Adrenal gland (tissue), 12 donors: ENCODE data around the gene PLAAT2. TPM values are rescaled to one million over a fixed set of nuclear protein-coding genes. Genes with fewer than 3 reads are reported as not detected.

Source experiments
- DNase-seq, 7 donors: peaks; one replicate each; pipeline ENCODE4 v3.0.0-alpha.2; 2019 to 2020
- H3K27ac ChIP-seq, 5 donors: fragments of 200-600 bp; sonication (generic) in 4 of 5; 1 replicate in 3 of 5; 2 replicates in 2 of 5; pipeline versions ENCODE4 v1.5.1 to v1.8.0; 2016 to 2020; ENCODE audit warnings: mild to moderate bottlenecking in 1 of 5
- H3K27me3 ChIP-seq: fragments of 200-600 bp; 2 replicates; pipeline ENCODE4 v1.8.0; 2021
- H3K36me3 ChIP-seq, 2 donors: fragments of 200-600 bp; replicated peaks in 1 of 2; 1 replicate in 1 of 2; 2 replicates in 1 of 2; pipeline versions ENCODE4 v1.5.1 to v1.8.0; 2018 to 2022
- H3K4me1 ChIP-seq, 2 donors: fragments of 200-600 bp; replicated peaks in 1 of 2; 1 replicate in 1 of 2; 2 replicates in 1 of 2; pipeline versions ENCODE4 v1.5.1 to v1.8.0; 2018 to 2021
- H3K4me3 ChIP-seq, 4 donors: fragments of 200-600 bp; sonication (generic) in 3 of 4; one replicate each; pipeline ENCODE4 v1.5.1; 2016 to 2018
- H3K9me3 ChIP-seq, 3 donors: fragments of 200-600 bp; sonication (generic) in 1 of 3; replicated peaks in 1 of 3; 1 replicate in 2 of 3; 2 replicates in 1 of 3; pipeline versions ENCODE4 v1.5.1 to v1.8.0; 2016 to 2021
- POLR2A ChIP-seq, 2 donors: fragments of 450-650 bp; IDR thresholded peaks; one replicate each; pipeline ENCODE4 v1.6.1; 2017; ENCODE audit warnings: antibody characterized with exemption in 2 of 2, mild to moderate bottlenecking in 2 of 2, moderate library complexity in 1 of 2
- WGBS, 4 donors: extraction: QIAGEN DNeasy Blood & Tissue Kit in 2 of 4; methylation state at CpG; one replicate each; pipeline versions ENCODE4 v1.1.5 to v1.1.7; 2013 to 2017; 5-methylcytosine and 5-hydroxymethylcytosine counted together
- intact Hi-C, 2 donors: fragments of 100-400 bp; cut with DNase I; formaldehyde crosslinking; loops; one replicate each; pipeline versions ENCODE4 v1.14.1 to v1.15.0; 2022 to 2023
- polyA plus RNA-seq, 3 donors: library from polyadenylated mRNA; stranded (reverse); fragments of 200-250 nt in 2 of 3; fragments of 350-450 nt in 1 of 3; fragmentation: Illumina TruSeq in 1 of 3; extraction: RNeasy Lipid Tissue Mini Kit (QIAGEN cat#74804) in 1 of 3; gene quantifications; one replicate each; pipeline ENCODE4 v1.2.3, GENCODE V29; 2013 to 2014
- total RNA-seq, 9 donors: library from RNA; depleted of rRNA in 4 of 9; stranded (reverse); fragments of >200 nt in 4 of 9; fragments of 120-200 nt in 1 of 9; fragmentation: NEBNext Ultra II Directional in 1 of 9; extraction: Animal tissue kit (Norgen Biotek cat#: 25700) in 1 of 9; gene quantifications; one replicate each; pipeline versions ENCODE4 v1.1.0 to v1.2.4, GENCODE V29; 2013 to 2023
- TF ChIP-seq, protein P1 (sequence below), 6 experiments: fragments of 450-650 bp in 4 of 6; fragments of 200-600 bp in 2 of 6; sonication (generic) in 1 of 6; IDR thresholded peaks; 1 replicate in 5 of 6; 2 replicates in 1 of 6; pipeline versions ENCODE4 v1.5.1 to v1.8.0; 2016 to 2021; ENCODE audit warnings: antibody characterized with exemption in 6 of 6, mild to moderate bottlenecking in 2 of 6, moderate library complexity in 1 of 6
- donor health status: healthy with polysubstance abuse.
- donor health status: Bipolar disorder and iron deficiency.
- donor health status: DM: yes; HTN: yes; CAD: no.
- donor health status: DM: no; HTN: no; CAD: no.
- donor health status: DM: no; HTN: no; CAD: no.
- donor health status: DM: yes; HTN: yes; CAD: no.

Gene PLAAT2
- total and polyA plus RNA-seq, 12 donors = 0.17 to 0.30 TPM; not detected in 10

DNA sequence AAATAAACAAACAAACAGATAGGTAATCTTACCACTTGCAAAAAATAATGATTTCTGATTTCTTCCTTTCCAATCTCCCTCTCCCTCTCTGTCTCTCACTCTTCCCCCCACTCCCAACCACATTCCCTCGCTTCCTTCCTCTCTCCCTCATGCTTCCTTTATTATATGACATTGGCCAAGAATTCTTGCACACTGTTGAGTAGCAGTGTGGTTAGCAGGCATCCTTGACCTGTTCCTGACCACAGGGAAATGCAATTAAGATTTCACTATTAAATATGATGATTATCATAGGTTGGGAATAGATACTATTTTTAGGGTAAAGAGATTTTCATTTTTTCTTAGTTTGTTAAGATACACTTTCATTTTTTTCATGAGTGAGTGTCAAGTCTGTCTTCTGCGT lies 41.3 kb downstream of the PLAAT2 start:
- Histone ChIP-seq H3K27ac (no peak overlapping the region), H3K4me1 (no peaks in the 10 kb centered on the region)
- WGBS, 4 donors = 81 to 93% (median 83%) methylated on average over 2 of the region's 2 CpGs

DNA sequence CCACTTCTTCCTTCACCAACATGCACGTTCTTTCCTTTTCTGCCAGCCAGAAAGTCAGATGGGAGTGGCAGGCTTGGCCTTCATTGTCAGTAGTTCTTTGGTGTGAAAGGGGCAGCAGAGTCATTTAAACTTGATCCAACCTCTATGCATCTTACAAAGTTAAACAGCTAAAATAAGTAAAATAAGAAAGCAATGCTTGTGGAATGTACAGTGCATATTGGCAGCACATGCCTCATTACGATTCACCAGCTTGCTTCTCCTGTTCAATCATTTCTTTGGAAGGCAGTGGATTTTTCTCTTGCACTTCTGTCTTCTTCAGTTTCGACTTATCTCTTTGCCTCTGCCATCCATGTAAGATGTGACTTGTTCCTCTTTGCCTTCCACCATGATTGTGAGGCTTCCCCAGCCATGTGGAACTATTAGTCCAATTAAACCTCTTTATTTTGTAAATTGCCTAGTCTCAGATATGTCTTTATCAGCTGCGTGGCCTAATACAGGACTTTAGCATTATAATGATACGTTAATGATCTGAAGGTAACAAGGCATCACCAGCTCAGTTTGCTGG lies 42.5 kb downstream of the PLAAT2 start:
- Histone ChIP-seq H3K36me3 (no peaks in the 10 kb centered on the region), H3K9me3 (no peaks in the 10 kb centered on the region), H3K27me3 (no peaks in the 10 kb centered on the region), H3K27ac (no peak overlapping the region), H3K4me1 (no peaks in the 10 kb centered on the region), H3K4me3 (no peak overlapping the region)
- TF ChIP-seq POLR2A (IDR thresholded peaks at IDR 0.05) = no peak
- TF ChIP-seq, protein P1, sequence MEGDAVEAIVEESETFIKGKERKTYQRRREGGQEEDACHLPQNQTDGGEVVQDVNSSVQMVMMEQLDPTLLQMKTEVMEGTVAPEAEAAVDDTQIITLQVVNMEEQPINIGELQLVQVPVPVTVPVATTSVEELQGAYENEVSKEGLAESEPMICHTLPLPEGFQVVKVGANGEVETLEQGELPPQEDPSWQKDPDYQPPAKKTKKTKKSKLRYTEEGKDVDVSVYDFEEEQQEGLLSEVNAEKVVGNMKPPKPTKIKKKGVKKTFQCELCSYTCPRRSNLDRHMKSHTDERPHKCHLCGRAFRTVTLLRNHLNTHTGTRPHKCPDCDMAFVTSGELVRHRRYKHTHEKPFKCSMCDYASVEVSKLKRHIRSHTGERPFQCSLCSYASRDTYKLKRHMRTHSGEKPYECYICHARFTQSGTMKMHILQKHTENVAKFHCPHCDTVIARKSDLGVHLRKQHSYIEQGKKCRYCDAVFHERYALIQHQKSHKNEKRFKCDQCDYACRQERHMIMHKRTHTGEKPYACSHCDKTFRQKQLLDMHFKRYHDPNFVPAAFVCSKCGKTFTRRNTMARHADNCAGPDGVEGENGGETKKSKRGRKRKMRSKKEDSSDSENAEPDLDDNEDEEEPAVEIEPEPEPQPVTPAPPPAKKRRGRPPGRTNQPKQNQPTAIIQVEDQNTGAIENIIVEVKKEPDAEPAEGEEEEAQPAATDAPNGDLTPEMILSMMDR (IDR thresholded peaks at IDR 0.05) = no peak
- intact Hi-C loops = no loop called here
- 81 to 84% (median 82%) methylated on average over 5 of the region's 5 CpGs for WGBS, 4 donors
- no peak for DNase-seq

More for the DNA sequence above, 41.3 kb downstream of the PLAAT2 start:
- H3K9me3 ChIP-seq = no peaks in the 10 kb centered on the region
- H3K36me3 ChIP-seq = no peaks in the 10 kb centered on the region
- intact Hi-C loops = no loop called here
- no peaks in the 10 kb centered on the region for H3K27me3 ChIP-seq
- no peak for TF ChIP-seq POLR2A (IDR thresholded peaks at IDR 0.05)
- TF ChIP-seq, protein P1 (IDR thresholded peaks at IDR 0.05) = no peak
- no peak overlapping the region for H3K4me3 ChIP-seq
- no peak for DNase-seq

DNA sequence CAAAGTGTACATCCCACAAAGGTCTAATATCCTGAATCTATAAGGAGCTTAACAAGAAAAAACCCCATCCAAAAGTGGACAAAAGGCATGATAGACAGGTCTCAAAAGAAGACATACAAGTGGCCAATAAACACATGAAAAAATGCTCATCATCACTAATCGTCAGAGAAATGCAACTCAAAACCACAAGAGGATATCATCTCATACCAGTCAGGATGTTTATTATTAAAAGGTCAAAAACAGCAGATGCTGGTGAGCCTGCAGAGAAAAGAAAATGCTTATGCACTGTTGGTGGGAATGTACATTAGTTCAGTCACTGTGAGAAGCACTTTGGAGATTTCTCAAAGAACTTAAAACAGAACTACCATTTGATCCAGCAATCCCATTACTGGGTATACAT lies 44.6 kb downstream of the PLAAT2 start:
- no peaks in the 10 kb centered on the region for H3K36me3 ChIP-seq
- TF ChIP-seq POLR2A (IDR thresholded peaks at IDR 0.05) = no peak
- H3K4me1 ChIP-seq = no peaks in the 10 kb centered on the region
- H3K4me3 ChIP-seq = no peak overlapping the region
- no peaks in the 10 kb centered on the region for H3K27me3 ChIP-seq
- H3K27ac ChIP-seq = no peak overlapping the region
- intact Hi-C loops = no loop called here
- H3K9me3 ChIP-seq = no peaks in the 10 kb centered on the region
- 9 to 42% (median 29%) methylated on average over 1 of the region's 1 CpG for WGBS, 4 donors
- DNase-seq = no peak

DNA sequence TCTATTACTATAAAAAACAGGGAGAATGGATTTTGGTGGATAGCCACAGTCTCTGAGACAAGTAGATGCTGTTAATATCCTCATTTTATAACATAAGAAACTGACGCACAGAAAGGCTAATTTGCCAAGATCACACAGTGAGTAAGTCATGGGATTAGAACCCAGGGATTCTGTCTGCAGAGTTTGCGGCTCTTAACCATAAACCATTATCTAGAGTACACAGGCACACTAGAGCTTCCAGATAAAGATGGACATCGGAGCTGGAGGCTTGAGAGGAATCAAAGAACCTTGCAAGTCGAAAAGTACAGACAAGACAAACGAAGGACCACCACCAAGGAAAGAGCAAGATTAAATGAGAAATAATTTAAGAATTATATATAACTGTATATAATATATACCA lies 46.0 kb downstream of the PLAAT2 start:
- Histone ChIP-seq H3K27me3 (no peaks in the 10 kb centered on the region), H3K4me1 (no peaks in the 10 kb centered on the region), H3K9me3 (no peaks in the 10 kb centered on the region), H3K36me3 (no peaks in the 10 kb centered on the region), H3K4me3 (no peak overlapping the region), H3K27ac (no peak overlapping the region)
- 89 to 96% (median 93%) methylated on average over 5 of the region's 5 CpGs for WGBS, 4 donors
- intact Hi-C loops = no loop called here
- TF ChIP-seq POLR2A (IDR thresholded peaks at IDR 0.05) = no peak
- TF ChIP-seq, protein P1 (IDR thresholded peaks at IDR 0.05) = no peak
- no peak for DNase-seq

DNA sequence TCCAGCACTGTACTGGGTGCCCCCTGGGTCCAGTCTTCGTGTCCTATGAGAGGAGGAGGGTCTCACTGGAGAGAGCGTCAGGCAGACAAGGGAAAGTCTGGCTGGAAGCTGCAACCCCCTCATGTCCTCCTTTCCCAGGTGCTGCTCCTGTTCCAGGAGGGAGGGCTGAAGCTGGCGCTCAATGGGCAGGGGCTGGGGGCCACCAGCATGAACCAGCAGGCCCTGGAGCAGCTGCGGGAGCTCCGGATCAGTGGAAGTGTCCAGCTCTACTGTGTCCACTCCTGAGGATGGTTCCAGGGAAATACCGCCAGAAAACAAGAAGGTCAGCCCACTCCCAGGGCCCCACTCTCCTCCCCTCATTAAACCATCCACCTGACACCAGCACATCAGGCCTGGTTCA lies 47.1 kb downstream of the PLAAT2 start:
- 89 to 97% (median 96%) methylated on average over 5 to 6 of the region's 6 CpGs for WGBS, 4 donors
- Histone ChIP-seq H3K27me3 (no peaks in the 10 kb centered on the region), H3K4me1 (no peaks in the 10 kb centered on the region), H3K9me3 (no peaks in the 10 kb centered on the region), H3K27ac (no peak overlapping the region), H3K4me3 (no peak overlapping the region), H3K36me3 (no peaks in the 10 kb centered on the region)
- intact Hi-C loops = no loop called here
- TF ChIP-seq POLR2A (IDR thresholded peaks at IDR 0.05) = no peak
- no peak for DNase-seq
